Tibial nerve (tissue), 3 donors: ENCODE results near the gene ARHGAP29.

Source experiments
- CTCF ChIP-seq, 5 experiments: fragments of 200-600 bp in 3 of 5; fragments of 450-650 bp in 2 of 5; sonication (generic) in 3 of 5; IDR thresholded peaks; one replicate each; pipeline ENCODE4 v1.5.1; 2016 to 2019; ENCODE audit warnings: antibody characterized with exemption in 5 of 5, mild to moderate bottlenecking in 3 of 5, moderate library complexity in 2 of 5
- POLR2A ChIP-seq, 2 donors: fragments of 450-650 bp; IDR thresholded peaks; one replicate each; pipeline ENCODE4 v1.6.1; 2017; ENCODE audit warnings: antibody characterized with exemption in 2 of 2, mild to moderate bottlenecking in 2 of 2, moderate library complexity in 2 of 2

GRCh38 chr1:94144836-94145235 lies 92.5 kb downstream of the ARHGAP29 start:
- TF ChIP-seq CTCF (IDR thresholded peaks at IDR 0.05) (no peak), POLR2A (IDR thresholded peaks at IDR 0.05) (no peak)
